ENCODE results near the gene MFRP. TPM values are rescaled to one million over a fixed set of nuclear protein-coding genes. Genes with fewer than 3 reads are reported as not detected.

MFRP gene
- total RNA-seq, 3 donors from 2014 or later: not detected

DNA sequence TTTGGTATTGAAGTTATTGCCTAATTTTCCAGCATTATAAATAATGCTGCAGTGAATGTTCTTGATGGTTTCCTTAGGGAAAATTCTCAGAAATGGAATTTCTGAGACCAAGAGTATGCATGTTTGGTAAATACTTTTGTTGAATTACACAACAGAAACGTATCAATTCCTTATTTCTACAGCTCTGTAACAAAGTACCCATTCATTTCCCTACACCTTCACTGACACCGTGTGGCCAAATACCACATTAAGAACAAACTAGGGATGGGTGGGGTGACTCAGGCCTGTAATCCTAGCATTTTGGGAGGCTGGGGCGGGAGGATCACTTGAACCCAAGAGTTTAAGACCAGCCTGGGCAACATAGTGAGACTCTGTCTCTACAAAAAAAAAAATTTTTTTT lies 51.3 kb downstream of the MFRP start:
- Histone ChIP-seq H3K9me3 (peaks cover 10% of the 10 kb centered on the region), H3K4me1 (ENCODE audit: low read depth) (no peaks in the 10 kb centered on the region), H3K4me3 (no peak overlapping the region), H3K36me3 (ENCODE audit: low read depth) (no peaks in the 10 kb centered on the region)
- ATAC-seq (no peak), DNase-seq (no peak)
- intact Hi-C loops (cut with DNase I, micrococcal nuclease): no loop called here
- TF ChIP-seq, protein P1, sequence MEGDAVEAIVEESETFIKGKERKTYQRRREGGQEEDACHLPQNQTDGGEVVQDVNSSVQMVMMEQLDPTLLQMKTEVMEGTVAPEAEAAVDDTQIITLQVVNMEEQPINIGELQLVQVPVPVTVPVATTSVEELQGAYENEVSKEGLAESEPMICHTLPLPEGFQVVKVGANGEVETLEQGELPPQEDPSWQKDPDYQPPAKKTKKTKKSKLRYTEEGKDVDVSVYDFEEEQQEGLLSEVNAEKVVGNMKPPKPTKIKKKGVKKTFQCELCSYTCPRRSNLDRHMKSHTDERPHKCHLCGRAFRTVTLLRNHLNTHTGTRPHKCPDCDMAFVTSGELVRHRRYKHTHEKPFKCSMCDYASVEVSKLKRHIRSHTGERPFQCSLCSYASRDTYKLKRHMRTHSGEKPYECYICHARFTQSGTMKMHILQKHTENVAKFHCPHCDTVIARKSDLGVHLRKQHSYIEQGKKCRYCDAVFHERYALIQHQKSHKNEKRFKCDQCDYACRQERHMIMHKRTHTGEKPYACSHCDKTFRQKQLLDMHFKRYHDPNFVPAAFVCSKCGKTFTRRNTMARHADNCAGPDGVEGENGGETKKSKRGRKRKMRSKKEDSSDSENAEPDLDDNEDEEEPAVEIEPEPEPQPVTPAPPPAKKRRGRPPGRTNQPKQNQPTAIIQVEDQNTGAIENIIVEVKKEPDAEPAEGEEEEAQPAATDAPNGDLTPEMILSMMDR (IDR thresholded peaks at IDR 0.05): no peak

DNA sequence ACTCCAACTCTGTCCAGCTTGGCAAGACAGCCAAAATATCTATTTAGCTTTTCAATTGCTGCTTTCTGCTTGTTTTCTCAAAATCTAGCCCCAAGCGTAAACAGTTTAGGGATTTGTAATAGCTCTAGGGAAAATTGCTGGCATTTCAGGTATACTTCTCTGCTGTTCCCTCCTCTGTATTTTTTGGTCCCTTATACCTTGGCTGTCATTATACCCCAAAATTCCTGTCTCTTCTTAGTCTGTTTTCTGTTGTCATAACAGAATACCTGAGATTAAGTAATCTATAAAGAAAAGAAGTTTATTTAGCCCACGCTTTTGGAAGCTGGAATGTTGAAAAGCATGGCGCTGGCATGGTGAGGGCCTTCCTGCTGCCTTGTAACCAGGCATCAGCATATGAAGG lies 53.0 kb downstream of the MFRP start:
- no peak overlapping the region for H3K4me3 ChIP-seq
- TF ChIP-seq, protein P1 (IDR thresholded peaks at IDR 0.05): no peak
- H3K9me3 ChIP-seq: peaks cover 11% of the 10 kb centered on the region
- DNase-seq: no peak
- no peak for ATAC-seq
- no peaks in the 10 kb centered on the region for H3K36me3 ChIP-seq (ENCODE audit: low read depth)
- H3K4me1 ChIP-seq (ENCODE audit: low read depth): no peaks in the 10 kb centered on the region
- intact Hi-C loops (cut with DNase I, micrococcal nuclease): no loop called here

DNA sequence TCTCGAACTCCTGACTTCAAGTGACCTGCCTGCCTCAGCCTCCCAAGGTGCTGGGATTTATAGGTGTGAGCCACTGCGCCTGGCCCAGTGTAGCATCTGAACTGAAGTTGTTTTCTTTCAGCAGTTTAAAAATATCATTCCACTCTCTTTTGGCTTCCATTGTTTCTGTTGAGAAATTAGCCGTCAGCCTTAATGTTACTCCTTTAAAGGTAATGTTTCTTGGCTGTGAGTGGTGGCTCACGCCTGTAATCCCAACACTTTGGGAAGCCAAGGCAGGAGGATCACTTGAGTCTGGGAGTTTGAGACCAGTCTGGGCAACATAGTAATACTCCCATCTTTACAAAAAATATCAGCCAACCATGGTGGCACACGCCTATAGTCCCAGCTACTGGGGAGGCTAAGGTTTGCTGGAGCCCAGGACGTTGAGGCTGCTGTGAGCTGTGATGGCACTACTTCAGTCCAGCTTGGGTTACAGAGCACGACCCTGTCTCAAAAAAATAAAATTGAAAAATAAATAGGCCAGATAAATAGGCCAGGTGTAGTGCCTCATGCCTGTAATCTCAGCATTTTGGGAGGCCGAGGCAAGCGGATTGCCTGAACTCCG lies 55.5 kb downstream of the MFRP start:
- no peaks in the 10 kb centered on the region for H3K36me3 ChIP-seq (ENCODE audit: low read depth)
- H3K4me3 ChIP-seq: no peak overlapping the region
- no peak for ATAC-seq
- no peak for DNase-seq
- H3K9me3 ChIP-seq: peaks cover 11% of the 10 kb centered on the region
- TF ChIP-seq, protein P1 (IDR thresholded peaks at IDR 0.05): no peak
- intact Hi-C loops (cut with DNase I, micrococcal nuclease): no loop called here
- no peaks in the 10 kb centered on the region for H3K4me1 ChIP-seq (ENCODE audit: low read depth)

Small RNAs within 50 kb of the gene (microRNA-seq; reads per million reads assigned to microRNA genes)
- not detected for gene MIR6756

Other genes with a start within 250 kb of the MFRP start
- gene DPAGT1, start 244.9 kb downstream of the MFRP start, total RNA-seq: 10 to 100 TPM; 36.9 to 48.2 (median 39.5) TPM
- gene C2CD2L, start 239.4 kb downstream of the MFRP start, total RNA-seq: 10 to 100 TPM; 25.8 to 47.1 (median 36.1) TPM
- 10 to 100 TPM; 37.2 to 58.1 (median 42.2) TPM for gene HINFP, start 225.1 kb downstream of the MFRP start, total RNA-seq
- gene ABCG4, start 197.7 kb downstream of the MFRP start, total RNA-seq: under 1 TPM in 2 of 3 donors, not detected in 1; 0.07 to 0.85 TPM
- 10 to 100 TPM; 14.1 to 19.3 (median 16.3) TPM for gene NLRX1, start 178.0 kb downstream of the MFRP start, total RNA-seq
- 100 to 1,000 TPM in 1 of 3 donors, 10 to 100 TPM in 2; 52.9 to 151 (median 75.8) TPM for gene NHERF4, start 161.2 kb downstream of the MFRP start, total RNA-seq
- gene CBL, start 140.4 kb downstream of the MFRP start, total RNA-seq: 10 to 100 TPM; 11.0 to 24.4 (median 13.1) TPM
- 100 to 1,000 TPM in 1 of 3 donors, 10 to 100 TPM in 1, 1 to 10 TPM in 1; 9.7 to 186 (median 32.5) TPM for gene MCAM, start 29.6 kb downstream of the MFRP start, total RNA-seq
- gene RNF26, start 12.2 kb downstream of the MFRP start, total RNA-seq: 10 to 100 TPM; 20.7 to 24.7 (median 23.7) TPM
- 10 to 100 TPM in 1 of 3 donors, 1 to 10 TPM in 2; 5.1 to 13.9 (median 9.3) TPM for gene C1QTNF5, start 5.8 kb downstream of the MFRP start, total RNA-seq
- 10 to 100 TPM; 16.9 to 84.3 (median 26.7) TPM for gene USP2, start 35.0 kb upstream of the MFRP start, total RNA-seq
- gene THY1, start 76.5 kb upstream of the MFRP start, total RNA-seq: 10 to 100 TPM in 2 of 3 donors, 1 to 10 TPM in 1; 2.8 to 32.5 (median 28.3) TPM

Measured in mucosa of descending colon (tissue), 3 donors.